Measurements from ENCODE around the gene FGD6. TPM values are rescaled to one million over a fixed set of nuclear protein-coding genes. Genes with fewer than 3 reads are reported as not detected.
"Not testable (repeated sequence)": the region's sequence is repeated elsewhere in the genome, so short reads cannot be mapped to it uniquely, and the experiment has no call there.

FGD6 gene
- polyA plus RNA-seq (2013, experiment 1 of 2; ENCODE audit: insufficient read length) = 3.3 TPM
- 3.7 TPM for polyA plus RNA-seq (2013, experiment 2 of 2; ENCODE audit: insufficient read length)

GRCh38 chr12:95217377-95218149 is at the start of gene FGD6, which contains the start of gene VEZT:
Gene FGD6 (minus strand): TSS chr12:95217467. CDS start chr12:95217240, 227 bp downstream.
Gene VEZT (plus strand): TSS chr12:95217807. CDS start chr12:95217851, 44 bp downstream.
- DNase-seq = peak; percentile 100

DNA sequence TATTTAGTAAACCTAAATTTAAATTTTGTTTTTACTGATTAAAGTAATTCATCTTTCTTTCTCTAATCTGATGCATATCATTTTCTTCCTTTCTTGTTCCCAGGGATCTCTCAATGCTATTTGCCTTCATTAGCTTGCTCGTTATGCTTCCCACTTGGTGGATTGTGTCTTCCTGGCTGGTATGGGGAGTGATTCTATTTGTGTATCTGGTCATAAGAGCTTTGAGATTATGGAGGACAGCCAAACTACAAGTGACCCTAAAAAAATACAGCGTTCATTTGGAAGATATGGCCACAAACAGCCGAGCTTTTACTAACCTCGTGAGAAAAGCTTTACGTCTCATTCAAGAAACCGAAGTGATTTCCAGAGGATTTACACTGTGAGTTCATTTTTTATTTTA is 49.0 kb upstream of the FGD6 start:
- no peak for DNase-seq

DNA sequence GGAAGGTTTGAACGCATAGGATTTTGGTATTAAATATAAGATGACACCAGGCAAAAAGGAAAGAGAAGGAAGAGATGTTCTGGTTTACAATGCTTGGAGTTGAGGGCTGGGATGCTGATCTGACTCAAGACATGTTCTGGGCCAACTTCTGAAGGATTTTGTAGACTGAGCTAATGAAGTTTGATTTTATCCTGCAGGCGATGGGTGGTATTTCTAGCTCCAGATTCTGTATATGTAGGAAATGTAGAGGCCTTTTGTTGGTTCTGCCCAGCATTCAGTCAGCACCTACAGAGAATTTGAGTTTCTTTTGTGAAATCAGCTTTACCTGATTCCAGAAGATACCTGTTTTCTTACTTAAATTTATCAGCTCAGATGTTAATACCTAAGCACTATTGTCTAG is 48.5 kb upstream of the FGD6 start:
- no peak for DNase-seq

DNA sequence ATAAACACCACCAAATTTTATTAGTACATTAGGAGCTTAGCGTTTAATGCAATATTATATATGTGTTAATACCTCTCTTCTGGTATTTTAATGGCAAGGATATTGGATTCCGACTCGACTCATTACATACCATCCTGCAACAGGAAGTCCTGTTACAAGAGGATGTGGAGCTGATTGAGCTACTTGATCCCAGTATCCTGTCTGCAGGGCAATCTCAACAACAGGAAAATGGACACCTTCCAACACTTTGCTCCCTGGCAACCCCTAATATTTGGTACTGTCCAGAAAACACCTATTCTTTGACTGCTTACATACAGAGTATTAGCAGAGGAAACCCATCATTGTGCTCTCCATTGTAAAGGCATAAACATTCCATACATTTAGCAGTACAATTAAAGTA is 45.5 kb upstream of the FGD6 start:
- no peak for DNase-seq

GRCh38 chr12:95261109-95261508 is 43.8 kb upstream of the FGD6 start:
- no peak for DNase-seq

- no peak for DNase-seq
These were observed 42.1 kb upstream of the FGD6 start for GRCh38 chr12:95259368-95259767.

DNA sequence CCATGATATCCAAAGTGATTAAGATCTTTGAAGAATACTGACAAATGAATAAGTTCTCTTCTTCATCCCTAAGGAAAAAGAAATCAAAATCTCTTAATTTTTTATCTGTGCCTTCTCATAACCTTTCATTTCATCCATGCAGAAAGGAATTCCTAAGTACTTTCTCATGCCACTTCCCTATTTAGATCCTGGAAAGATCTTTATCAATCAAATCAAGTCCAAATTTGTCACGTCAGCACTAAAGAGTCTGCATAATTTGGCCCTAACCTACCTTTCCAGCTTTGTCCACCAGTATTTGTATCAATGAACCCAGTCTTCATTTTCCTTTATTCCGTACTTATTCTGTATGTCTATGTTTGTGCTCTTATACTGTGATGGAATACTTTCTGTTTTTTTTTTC is 41.5 kb upstream of the FGD6 start:
- DNase-seq = no peak

DNA sequence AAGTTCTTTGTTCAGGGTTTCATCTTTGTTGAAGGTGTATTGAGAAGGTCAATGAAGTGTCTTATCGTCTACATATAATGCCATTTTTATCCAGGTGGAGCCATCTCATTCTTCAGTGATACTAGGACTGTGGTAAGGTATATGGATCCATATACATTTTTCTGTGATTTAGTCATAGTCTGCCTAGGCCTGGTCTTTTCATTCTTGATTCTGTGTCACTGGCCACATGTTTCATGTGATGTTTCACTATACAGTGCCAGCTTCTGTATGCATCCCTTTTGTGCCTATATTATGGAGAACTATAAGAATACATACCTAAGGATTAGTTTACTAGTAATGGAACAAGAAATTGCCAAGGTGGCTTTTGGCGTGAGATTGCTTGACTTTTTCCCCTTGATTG is 40.9 kb upstream of the FGD6 start:
- DNase-seq = peak; percentile 32

DNA sequence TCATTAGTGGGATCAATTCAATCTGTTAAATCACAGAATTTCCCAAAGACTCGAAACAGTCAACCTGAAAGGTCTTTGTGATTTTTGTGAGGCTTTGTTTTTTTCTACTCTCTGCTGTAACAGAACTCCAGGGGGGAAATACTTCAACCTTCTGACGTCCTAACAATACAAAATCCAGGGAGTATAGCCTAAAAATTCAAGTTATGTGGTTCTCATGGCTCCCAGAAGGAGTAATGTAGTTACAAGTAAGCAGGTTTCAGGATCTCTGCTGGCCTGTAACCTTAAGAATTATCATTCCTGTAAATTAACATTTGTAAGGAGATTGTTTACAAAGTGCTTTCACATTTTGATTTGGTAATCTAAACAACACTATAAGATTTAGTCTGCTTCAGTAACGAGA is 40.3 kb upstream of the FGD6 start:
- DNase-seq = no peak

GRCh38 chr12:95253386-95253785 is 36.1 kb upstream of the FGD6 start:
- no peak for DNase-seq

DNA sequence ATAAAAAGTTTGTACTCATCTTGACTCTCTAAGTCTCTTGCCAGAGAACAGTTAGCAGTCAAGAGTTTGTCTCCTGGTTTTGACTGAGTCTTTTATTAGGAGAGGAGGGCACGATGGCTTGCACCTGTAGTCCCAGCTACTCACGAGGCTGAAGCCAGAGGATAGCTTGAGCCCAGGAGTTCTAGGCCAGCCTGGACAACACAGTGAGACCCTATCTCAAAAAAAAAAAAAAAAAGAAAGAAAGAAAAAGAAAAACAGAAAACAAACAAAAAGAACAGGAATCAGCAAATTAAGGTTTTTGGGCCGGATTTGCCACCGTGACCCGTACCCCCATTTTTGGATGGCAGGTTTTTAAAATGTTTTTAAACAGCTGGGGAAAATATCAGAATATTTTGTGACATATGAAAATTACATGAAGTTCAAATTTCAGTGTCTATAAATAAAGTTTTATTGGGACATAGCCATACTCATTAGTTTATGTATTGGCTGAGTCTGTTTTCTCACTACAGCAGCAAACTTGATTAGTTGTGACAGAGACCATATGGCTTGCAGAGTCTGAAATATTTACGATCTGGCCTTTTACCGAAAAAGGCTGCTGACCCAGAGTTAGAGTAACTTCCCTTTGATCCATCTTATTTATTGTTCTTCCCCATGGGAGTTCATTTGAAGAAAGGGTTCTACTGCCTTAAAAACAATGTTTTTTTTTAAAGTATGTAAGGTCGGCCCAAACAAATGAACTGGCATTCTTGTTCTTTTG is 31.5 kb upstream of the FGD6 start:
- no peak for DNase-seq

- no peak for DNase-seq
These were observed 30.8 kb upstream of the FGD6 start for GRCh38 chr12:95248095-95248494.

- DNase-seq = no peak
These were observed 27.1 kb upstream of the FGD6 start for GRCh38 chr12:95244350-95244749.

DNA sequence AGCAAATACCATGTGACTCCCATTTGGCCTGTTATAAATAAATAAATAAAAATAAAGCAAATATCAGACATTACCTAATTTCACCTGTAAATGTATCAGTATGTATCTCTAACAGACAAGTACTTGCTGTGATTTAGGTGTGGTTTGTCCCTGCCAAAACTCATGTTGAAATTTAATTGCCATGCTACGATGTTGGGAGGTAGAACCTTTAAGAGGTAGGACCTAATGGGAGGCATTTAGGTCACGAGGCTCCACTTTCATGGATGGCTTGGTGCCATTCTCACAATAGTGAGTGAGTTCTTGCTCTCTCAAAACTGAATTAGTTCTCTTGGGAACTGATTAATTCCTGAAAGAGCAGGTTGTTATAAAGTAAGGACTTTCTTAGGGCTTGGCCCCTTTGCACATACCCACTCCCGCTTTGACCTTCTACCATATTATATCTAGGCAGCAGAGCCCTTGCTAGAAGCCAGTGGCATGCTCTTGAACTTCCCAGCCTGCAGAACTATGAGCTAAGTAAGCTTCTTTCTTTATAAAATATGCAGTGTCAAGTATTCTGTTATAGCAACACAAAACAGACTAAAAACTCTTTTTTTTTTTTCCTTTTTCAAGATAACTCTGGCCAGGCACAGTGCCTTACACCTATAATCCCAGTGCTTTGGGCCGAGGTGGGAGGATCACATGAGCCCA is 26.4 kb upstream of the FGD6 start:
- DNase-seq = no peak

- DNase-seq = no peak
These were observed 24.7 kb upstream of the FGD6 start for GRCh38 chr12:95241761-95242506.

GRCh38 chr12:95241138-95241537 is 23.9 kb upstream of the FGD6 start:
- not testable (repeated sequence) for DNase-seq

GRCh38 chr12:95240556-95240955 is 23.3 kb upstream of the FGD6 start:
- DNase-seq = no peak

DNA sequence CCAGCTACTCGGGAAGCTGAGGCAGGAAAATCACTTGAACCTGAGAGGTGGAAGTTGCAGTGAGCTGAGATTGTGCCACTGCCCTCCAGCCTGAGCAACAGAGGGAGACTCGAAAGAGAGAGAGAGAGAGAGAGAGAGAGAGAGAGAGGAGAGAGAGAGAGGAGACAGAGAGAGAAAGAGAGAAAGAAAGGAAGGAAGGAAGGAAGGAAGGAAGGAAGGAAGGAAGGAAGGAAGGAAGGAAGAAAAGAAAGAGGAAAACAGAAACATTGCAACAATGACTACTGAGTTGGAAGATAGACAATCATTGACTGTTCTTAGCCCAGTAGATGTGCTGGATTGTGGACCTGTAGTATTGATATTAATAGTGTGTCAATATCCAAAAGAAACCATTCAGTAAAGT is 22.6 kb upstream of the FGD6 start:
- not testable (repeated sequence) for DNase-seq

GRCh38 chr12:95239216-95239615 is 21.9 kb upstream of the FGD6 start:
- DNase-seq = no peak

DNA sequence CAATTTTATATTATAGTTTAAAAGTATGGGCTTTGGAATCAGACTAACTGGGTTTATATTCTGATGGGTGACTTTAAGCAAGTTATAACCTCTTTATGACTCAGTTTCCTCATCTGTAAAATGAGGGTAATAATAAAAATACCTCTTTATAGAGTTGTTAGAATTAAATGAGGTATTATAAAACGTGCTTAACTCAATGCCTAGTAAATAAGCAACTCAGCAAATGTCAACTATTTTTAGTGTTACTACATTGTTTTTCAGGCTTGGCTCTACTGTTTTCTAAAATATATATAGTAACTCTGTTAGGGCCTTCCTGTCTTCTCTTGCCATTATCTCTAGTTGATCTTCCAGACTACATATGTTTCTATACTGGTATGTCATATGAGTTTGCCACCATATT is 20.9 kb upstream of the FGD6 start:
- no peak for DNase-seq

DNA sequence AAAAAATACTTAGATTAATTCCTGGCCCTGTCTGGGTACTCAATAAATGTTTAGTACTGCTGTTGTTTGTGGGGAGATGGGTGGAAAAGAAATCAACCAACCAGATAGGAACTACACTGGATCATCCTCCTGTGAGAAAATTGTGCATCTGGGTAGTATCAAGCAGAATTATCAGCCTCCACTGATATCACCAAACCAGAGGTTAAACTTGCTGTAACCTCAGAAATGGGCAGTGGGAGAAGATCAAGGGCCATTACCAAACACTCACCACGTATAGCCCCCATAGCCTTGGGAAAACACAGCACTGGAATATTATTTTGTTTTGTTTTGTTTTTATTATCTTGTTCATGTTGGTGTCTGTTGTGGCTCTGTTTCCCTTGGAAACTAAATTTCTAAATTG is 20.0 kb upstream of the FGD6 start:
- no peak for DNase-seq

DNA sequence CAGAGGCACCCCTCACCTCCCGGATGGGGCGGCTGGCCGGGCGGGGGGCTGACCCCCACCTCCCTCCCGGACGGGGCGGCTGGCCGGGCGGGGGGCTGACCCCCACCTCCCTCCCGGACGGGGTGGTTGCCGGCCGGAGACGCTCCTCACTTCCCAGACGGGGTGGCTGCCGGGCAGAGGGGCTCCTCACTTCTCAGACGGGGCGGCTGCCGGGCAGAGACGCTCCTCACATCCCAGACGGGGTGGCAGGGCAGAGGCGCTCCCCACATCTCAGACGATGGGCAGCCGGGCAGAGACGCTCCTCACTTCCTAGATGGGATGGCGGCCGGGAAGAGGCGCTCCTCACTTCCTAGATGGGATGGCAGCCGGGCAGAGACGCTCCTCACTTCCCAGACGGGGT is 18.4 kb upstream of the FGD6 start:
- not testable (repeated sequence) for DNase-seq

Measured in fibroblast of skin of scalp (primary cell).